GM21825 (cell line): Measurements from ENCODE around the gene NUTM2A.
"Not testable (repeated sequence)": the region's sequence is repeated elsewhere in the genome, so short reads cannot be mapped to it uniquely, and the experiment has no call there.

Experiments
- ATAC-seq: cut with Tn5 transposase; IDR thresholded peaks from one replicate; pipeline ENCODE4 v1.9.1; 2021; ENCODE audit warnings: mild to moderate bottlenecking, moderate library complexity; ENCODE audit not compliant: unreplicated experiment

The NUTM2A gene

GRCh38 chr10:87225148-87225547 is at the start of gene NUTM2A:
TSS of gene NUTM2A (plus strand) at chr10:87225448. CDS start at chr10:87225831, 383 bp downstream.
- not testable (repeated sequence) for ATAC-seq

GRCh38 chr10:87177587-87177986 is 47.7 kb upstream of the NUTM2A start:
- ATAC-seq = not testable (repeated sequence)

- peak; percentile 60 for ATAC-seq
Observed at GRCh38 chr10:87184421-87184820, 40.8 kb upstream of the NUTM2A start.

- not testable (repeated sequence) for ATAC-seq
Observed at GRCh38 chr10:87186016-87186415, 39.2 kb upstream of the NUTM2A start.

GRCh38 chr10:87187573-87187972 is 37.7 kb upstream of the NUTM2A start:
- not testable (repeated sequence) for ATAC-seq

GRCh38 chr10:87191841-87192240 is 33.4 kb upstream of the NUTM2A start:
- not testable (repeated sequence) for ATAC-seq

- peak; percentile 61 for ATAC-seq
Observed at GRCh38 chr10:87200924-87201323, 24.3 kb upstream of the NUTM2A start.

GRCh38 chr10:87204801-87205200 is 20.4 kb upstream of the NUTM2A start:
- peak; percentile 27 for ATAC-seq

- not testable (repeated sequence) for ATAC-seq
Observed at GRCh38 chr10:87206922-87207321, 18.3 kb upstream of the NUTM2A start.

GRCh38 chr10:87210309-87210708 is 14.9 kb upstream of the NUTM2A start:
- not testable (repeated sequence) for ATAC-seq

GRCh38 chr10:87211848-87212247 is 13.4 kb upstream of the NUTM2A start:
- ATAC-seq = not testable (repeated sequence)

- not testable (repeated sequence) for ATAC-seq
Observed at GRCh38 chr10:87213150-87213765, 12.0 kb upstream of the NUTM2A start.

GRCh38 chr10:87213806-87214205 is 11.4 kb upstream of the NUTM2A start:
- not testable (repeated sequence) for ATAC-seq

- ATAC-seq = not testable (repeated sequence)
Observed at GRCh38 chr10:87216120-87216519, 9.1 kb upstream of the NUTM2A start.

- not testable (repeated sequence) for ATAC-seq
Observed at GRCh38 chr10:87219370-87219769, 5.9 kb upstream of the NUTM2A start.

GRCh38 chr10:87222789-87223188 is 2.5 kb upstream of the NUTM2A start:
- not testable (repeated sequence) for ATAC-seq

GRCh38 chr10:87228247-87228646 is 3.0 kb downstream of the NUTM2A start:
- ATAC-seq = not testable (repeated sequence)

GRCh38 chr10:87229211-87229610 is 4.0 kb downstream of the NUTM2A start:
- not testable (repeated sequence) for ATAC-seq

- ATAC-seq = not testable (repeated sequence)
Observed at GRCh38 chr10:87234854-87235253, 9.6 kb downstream of the NUTM2A start.

GRCh38 chr10:87237244-87237643 is 12.0 kb downstream of the NUTM2A start:
- not testable (repeated sequence) for ATAC-seq

GRCh38 chr10:87239346-87239808 is 14.1 kb downstream of the NUTM2A start:
- not testable (repeated sequence) for ATAC-seq

GRCh38 chr10:87242192-87242591 is 16.9 kb downstream of the NUTM2A start:
- ATAC-seq = not testable (repeated sequence)

GRCh38 chr10:87247335-87247734 is 22.1 kb downstream of the NUTM2A start:
- not testable (repeated sequence) for ATAC-seq
